Endothelial cell of umbilical vein (primary cell): ENCODE measurements around the gene GGN. TPM values are rescaled to one million over a fixed set of nuclear protein-coding genes. Genes with fewer than 3 reads are reported as not detected.

Source experiments
- BruUV-seq: library from RNA; stranded (reverse); fragments of 400-500 nt; replicated peaks from 2 replicates; lab custom pipeline; 2021; lab: Mats Ljungman, UMichigan
- CTCF ChIA-PET: fragments of 300-600, 350-600 bp; sonication (Branson Sonifier 250); formaldehyde crosslinking; loops from one replicate; lab custom pipeline; 2021; ENCODE audit warnings: antibody characterized with exemption, inconsistent platforms; lab: Charles Lee
- POLR2A ChIA-PET: fragments of 300-600, 350-600 bp; sonication (Branson Sonifier 250); formaldehyde crosslinking; loops from one replicate; lab custom pipeline; 2021; ENCODE audit warnings: antibody characterized with exemption, inconsistent platforms; lab: Charles Lee
- DNase-seq: peaks from one replicate; pipeline ENCODE4 v3.0.0-alpha.2; 2011; ENCODE audit warnings: low read depth, low spot score
- FAIRE-seq: peaks from 2 replicates; lab custom pipeline; 2011; peaks lifted over from hg19 to GRCh38; lab: Jason Lieb, UNC
- H2AFZ ChIP-seq: 2 replicates; pipeline ENCODE4 v1.6.0; 2012; ENCODE audit warnings: low read depth, low read length, control low read depth, inconsistent platforms
- H3K27ac ChIP-seq: 2 replicates; pipeline ENCODE4 v1.5.1; 2011; ENCODE audit warnings: low read depth, mild to moderate bottlenecking, control low read depth, low read length, moderate library complexity; ENCODE audit not compliant: insufficient read depth
- H3K27me3 ChIP-seq, 2 experiments: 2 replicates each; pipeline versions ENCODE4 v1.6.0 to v1.6.1; 2011; ENCODE audit warnings: low read length in 2 of 2, mixed read lengths in 1 of 2; ENCODE audit not compliant: control insufficient read depth in 2 of 2, insufficient read depth in 2 of 2
- H3K36me3 ChIP-seq, 2 experiments: 2 replicates in 1 of 2; 3 replicates in 1 of 2; pipeline ENCODE4 v1.5.1; 2011; ENCODE audit warnings: low read length in 2 of 2, mild to moderate bottlenecking in 1 of 2, moderate library complexity in 1 of 2; ENCODE audit not compliant: control insufficient read depth in 2 of 2, insufficient read depth in 2 of 2; ENCODE audit errors: extremely low read depth in 1 of 2
- H3K4me1 ChIP-seq: 3 replicates; pipeline ENCODE4 v1.5.1; 2011; ENCODE audit warnings: mild to moderate bottlenecking, low read length; ENCODE audit not compliant: control insufficient read depth, insufficient read depth; ENCODE audit errors: extremely low read depth
- H3K4me2 ChIP-seq: 2 replicates; pipeline ENCODE4 v1.6.1; 2011; ENCODE audit warnings: low read length, control low read depth, mixed read lengths; ENCODE audit not compliant: insufficient read depth
- H3K4me3 ChIP-seq, 3 experiments: fragments of 200-600 bp in 1 of 3; sonication (generic), shearing (Covaris generic) in 1 of 3; replicated peaks in 1 of 3; 2 replicates each; pipeline ENCODE4 v1.5.1; 2011 to 2016; ENCODE audit warnings: control low read depth in 3 of 3, low read length in 3 of 3, mild to moderate bottlenecking in 2 of 3, inconsistent platforms in 1 of 3, low read depth in 1 of 3, moderate library complexity in 1 of 3; ENCODE audit not compliant: insufficient read depth in 1 of 3
- H3K79me2 ChIP-seq: 2 replicates; pipeline ENCODE4 v1.6.0; 2012; ENCODE audit warnings: low read length, inconsistent platforms; ENCODE audit not compliant: control insufficient read depth, insufficient read depth
- H3K9ac ChIP-seq: replicated peaks from 2 replicates; pipeline ENCODE3; 2011; ENCODE audit warnings: low read length, control low read depth; ENCODE audit not compliant: insufficient read depth; ENCODE audit errors: extremely low read depth
- H3K9me1 ChIP-seq: replicated peaks from 3 replicates; pipeline ENCODE4 v1.6.0; 2011; ENCODE audit warnings: mild to moderate bottlenecking, low read length; ENCODE audit not compliant: control insufficient read depth, insufficient read depth; ENCODE audit errors: extremely low read depth
- H3K9me3 ChIP-seq: replicated peaks from 2 replicates; pipeline ENCODE4 v1.5.1; 2012; ENCODE audit warnings: low read length, inconsistent platforms; ENCODE audit not compliant: control insufficient read depth, insufficient read depth
- H4K20me1 ChIP-seq: replicated peaks from 2 replicates; pipeline ENCODE3; 2011; ENCODE audit warnings: mild to moderate bottlenecking, low read length; ENCODE audit not compliant: control insufficient read depth, insufficient read depth; ENCODE audit errors: extremely low read depth
- MAX ChIP-seq: IDR thresholded peaks from 2 replicates; pipeline ENCODE4 v1.6.1; 2011; ENCODE audit not compliant: insufficient read depth, insufficient read length
- POLR2A ChIP-seq: IDR thresholded peaks from 2 replicates; pipeline ENCODE4 v1.6.1; 2012; ENCODE audit warnings: low read depth, mild to moderate bottlenecking, control low read depth, low read length
- POLR2AphosphoS5 ChIP-seq: IDR thresholded peaks from 2 replicates; pipeline ENCODE4 v1.6.1; 2012; ENCODE audit warnings: low read depth, mild to moderate bottlenecking, control low read depth, low read length, moderate library complexity; ENCODE audit not compliant: insufficient read depth
- dilution Hi-C: fragments of 300-500 bp; cut with MboI; formaldehyde crosslinking; loops from one replicate; pipeline ENCODE4 v1.15.0; 2019; ENCODE audit warnings: low sequenced_read_pairs; ENCODE audit not compliant: extremely low pct_ligation_motif_present
- intact Hi-C: fragments of 100-400 bp; cut with micrococcal nuclease; formaldehyde crosslinking; loops from one replicate; pipeline ENCODE4 v1.10.0; 2022
- polyA plus RNA-seq, 4 experiments: library from polyadenylated mRNA; depleted of rRNA in 3 of 4; stranded (reverse) in 3 of 4; unstranded in 1 of 4; fragments of >200 nt; gene quantifications; 2 replicates each; pipeline versions ENCODE4 v1.2.1 to v1.2.3, GENCODE V29; 2011 to 2012; ENCODE audit warnings: missing spikeins in 1 of 4
- total RNA-seq: library from RNA; stranded (reverse); gene quantifications from 2 replicates; pipeline ENCODE4 v1.2.3, GENCODE V29; 2021

GGN gene
- total and polyA plus RNA-seq, 2 donors (not counting 3 experiments of a cell fraction or from before 2014, with no cell fraction given): 0.39 to 0.88 TPM

GRCh38 chr19:38389101-38389925, 1.5 kb upstream of the GGN start:
- peak; percentile 76 for TF ChIP-seq POLR2A
- TF ChIP-seq POLR2AphosphoS5: peak; percentile 62
- TF ChIP-seq MAX: no peak
- peak overlapping the region; percentile 87 for H3K4me2 ChIP-seq
- H4K20me1 ChIP-seq: no peaks in the 10 kb centered on the region
- peak overlapping the region; percentile 91 for H3K9ac ChIP-seq
- peak overlapping the region; percentile 84 for H3K27ac ChIP-seq
- no peaks in the 10 kb centered on the region for H3K27me3 ChIP-seq
- peaks cover 18% of the 10 kb centered on the region for H3K79me2 ChIP-seq
- no peaks in the 10 kb centered on the region for H3K9me1 ChIP-seq
- peaks cover 16% of the 10 kb centered on the region for H3K4me1 ChIP-seq
- H3K36me3 ChIP-seq: peaks cover 0 to 5% of the 10 kb centered on the region in 2 experiments
- H3K9me3 ChIP-seq: no peaks in the 10 kb centered on the region
- ChIA-PET CTCF (interaction anchor here (0.9 to 4.7 kb wide), 5 partner anchors 9 to 163 kb away, joined by 3 to 65 read pairs (median 5); partner anchors contain the start of genes CATSPERG and FAM98C), POLR2A (interaction anchor here (2.2 to 3.6 kb wide), 2 partner anchors 13 to 15 kb away, joined by 8 to 39 read pairs; partner anchors contain the start of gene PSMD8)
- peak overlapping the region; percentile 65 for H2AFZ ChIP-seq
- dilution Hi-C loops: no loop called here
- intact Hi-C loops: loop anchor here (1.0 to 5.0 kb wide), 3 partner anchors 14 to 157 kb away; partner anchors contain the start of gene FAM98C
- H3K4me3 ChIP-seq: peak overlapping the region; percentile 78 to 96 (median 91)
- DNase-seq: peak; percentile 71
- FAIRE-seq: peak; percentile 96
- BruUV-seq: TSS peak; percentile 92
